GM21390 (cell line): ENCODE measurements around the gene NTPCR.

Experiments
- ATAC-seq: cut with Tn5 transposase; IDR thresholded peaks from one replicate; pipeline ENCODE4 v1.9.1; 2021; ENCODE audit not compliant: unreplicated experiment

NTPCR gene

DNA sequence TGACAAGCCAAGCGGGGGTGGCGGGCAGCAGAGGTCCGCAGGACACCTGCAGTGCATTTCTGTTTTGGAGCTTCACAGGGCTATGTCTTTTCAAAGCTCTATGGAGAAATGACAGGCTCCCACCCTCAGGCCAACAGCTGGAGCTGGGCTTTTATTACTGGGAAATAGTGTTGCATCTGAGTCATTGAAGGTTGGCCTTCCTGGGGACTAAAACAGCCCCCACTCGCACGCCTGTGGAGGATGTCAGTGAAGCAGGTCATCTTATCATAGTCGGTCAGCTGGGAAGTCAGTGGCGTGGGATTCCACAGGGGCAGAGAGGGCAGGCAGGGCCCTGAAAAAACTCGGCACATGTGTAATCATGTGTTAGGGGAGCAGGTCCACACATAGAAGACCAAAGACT is 55.3 kb downstream of the NTPCR start:
- ATAC-seq, result no peak

- no peak for ATAC-seq
Measured at GRCh38 chr1:233006108-233006507, 55.7 kb downstream of the NTPCR start.

GRCh38 chr1:233006541-233006973 is 56.1 kb downstream of the NTPCR start:
- ATAC-seq, result no peak

DNA sequence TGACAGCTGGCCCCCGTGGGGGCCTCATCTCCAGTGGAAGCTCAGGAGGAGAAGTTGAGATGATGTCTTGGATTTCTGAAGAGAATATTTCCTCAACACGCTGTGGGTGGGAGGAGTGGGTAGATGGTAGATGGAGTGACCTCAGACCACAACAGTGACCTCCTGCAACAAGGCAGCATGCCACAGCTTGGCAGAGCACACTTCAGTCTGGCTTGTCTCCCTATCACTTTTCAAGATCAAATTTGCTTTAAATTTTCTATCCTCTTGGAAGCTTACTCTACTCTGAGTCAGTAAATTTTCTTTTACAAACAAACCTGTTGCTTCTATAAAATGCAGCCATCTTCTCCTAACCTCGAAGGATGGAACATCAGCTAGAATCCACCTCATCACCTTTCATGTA is 59.7 kb downstream of the NTPCR start:
- ATAC-seq, result no peak

GRCh38 chr1:233012021-233012420 is 61.6 kb downstream of the NTPCR start:
- ATAC-seq, result no peak

DNA sequence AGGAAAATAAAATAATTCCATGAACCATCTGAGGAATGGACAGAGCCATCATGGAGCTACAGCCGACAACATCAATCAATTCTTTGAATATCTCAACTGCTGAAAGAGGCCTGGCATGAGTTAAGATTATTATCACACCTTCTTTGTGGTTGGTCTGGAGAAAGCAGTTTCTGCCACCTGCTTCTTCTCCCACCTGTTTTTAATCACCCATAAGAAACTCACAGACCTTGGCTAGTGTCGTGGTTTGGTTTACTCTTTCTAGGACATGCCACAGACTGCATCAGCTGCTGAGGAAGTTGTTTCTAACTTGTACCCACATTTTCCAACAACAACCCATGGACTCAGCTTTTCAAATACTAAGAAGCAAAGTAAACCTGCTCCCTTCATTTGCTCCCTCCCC is 65.6 kb downstream of the NTPCR start:
- peak; percentile 81 for ATAC-seq

DNA sequence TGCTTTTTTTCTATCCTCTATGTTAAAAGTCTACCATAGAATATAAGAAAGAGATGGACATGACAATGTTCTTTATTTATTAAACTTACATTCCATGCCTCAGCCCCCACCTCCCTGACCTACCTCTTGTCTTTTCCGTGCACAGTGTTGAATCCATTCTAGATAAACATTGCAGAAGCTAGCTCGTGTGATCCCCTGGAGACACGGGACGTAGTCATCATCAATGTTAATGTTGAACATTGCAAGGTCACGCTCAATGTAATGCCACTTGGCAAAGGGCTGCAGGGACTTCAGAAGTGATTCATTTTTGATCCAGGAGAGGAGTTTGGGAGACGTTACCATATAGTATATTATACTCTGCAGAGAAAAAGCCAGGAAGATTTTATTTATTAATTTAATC is 66.4 kb downstream of the NTPCR start:
- no peak for ATAC-seq

DNA sequence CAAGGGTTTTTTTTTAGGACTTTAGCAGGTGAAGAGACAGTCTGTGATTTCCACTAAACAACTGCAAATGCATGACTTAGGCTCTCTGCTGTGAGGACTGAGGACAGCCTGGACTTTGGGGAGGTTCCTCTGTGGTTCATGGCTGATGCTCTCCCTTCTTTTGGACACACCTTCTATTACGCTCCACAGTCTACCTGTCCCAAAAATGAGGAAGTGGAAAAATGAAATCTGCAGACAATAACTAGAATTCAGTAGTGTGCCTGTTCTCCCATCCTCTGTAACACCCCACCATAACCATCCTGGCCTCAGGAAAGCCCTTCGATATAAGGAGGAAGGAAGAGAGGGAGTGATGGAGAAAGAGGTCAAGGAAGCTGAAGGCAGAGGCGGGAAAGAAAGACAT is 68.7 kb downstream of the NTPCR start:
- no peak for ATAC-seq

GRCh38 chr1:233019778-233020325 is 69.4 kb downstream of the NTPCR start:
- no peak for ATAC-seq

GRCh38 chr1:233020426-233020825 is 70.0 kb downstream of the NTPCR start:
- no peak for ATAC-seq

DNA sequence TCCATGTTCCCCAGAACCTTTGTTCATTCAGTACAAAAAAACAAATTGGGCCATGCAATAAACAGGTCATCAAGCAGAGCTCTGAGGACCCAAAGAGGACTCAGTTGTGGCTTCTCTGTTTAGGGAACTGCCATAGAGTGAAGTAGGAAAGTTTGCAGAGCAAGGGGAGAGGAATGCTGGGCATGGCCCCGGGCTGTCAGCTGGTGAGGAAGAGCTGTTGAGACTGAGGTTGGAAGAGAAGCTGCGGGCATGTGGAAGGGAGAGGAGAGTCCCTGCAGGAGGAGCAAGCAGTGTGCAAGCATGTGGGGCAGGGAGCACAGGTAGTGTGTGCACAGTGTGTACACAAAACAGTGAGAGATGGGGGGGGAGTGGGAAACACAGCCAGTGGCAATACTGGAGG is 71.8 kb downstream of the NTPCR start:
- ATAC-seq, result no peak

- ATAC-seq, result no peak
Measured at GRCh38 chr1:233024199-233024598, 73.8 kb downstream of the NTPCR start.

- no peak for ATAC-seq
Measured at GRCh38 chr1:233025157-233025556, 74.7 kb downstream of the NTPCR start.

GRCh38 chr1:233025567-233025966 is 75.2 kb downstream of the NTPCR start:
- ATAC-seq, result no peak

GRCh38 chr1:233027046-233027445 is 76.6 kb downstream of the NTPCR start:
- ATAC-seq, result no peak

DNA sequence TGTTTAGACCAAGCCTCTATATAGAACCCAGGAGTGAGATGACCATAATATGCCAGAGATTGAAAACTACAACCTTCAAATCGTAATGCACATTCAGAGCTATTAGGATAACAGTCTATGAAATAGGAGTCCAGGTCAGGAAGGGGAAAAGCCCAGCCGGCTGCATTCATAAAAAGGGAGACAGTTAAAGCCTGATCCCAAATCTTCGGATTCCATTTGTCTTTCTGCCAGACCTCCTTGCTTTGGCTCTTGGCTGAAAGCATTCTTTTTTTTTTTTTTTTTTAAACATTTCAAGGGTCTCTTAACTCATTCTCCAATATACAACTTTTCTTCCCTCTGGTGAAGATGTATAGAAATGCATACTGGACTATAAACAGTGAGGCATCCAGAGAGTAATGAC is 81.1 kb downstream of the NTPCR start:
- no peak for ATAC-seq

DNA sequence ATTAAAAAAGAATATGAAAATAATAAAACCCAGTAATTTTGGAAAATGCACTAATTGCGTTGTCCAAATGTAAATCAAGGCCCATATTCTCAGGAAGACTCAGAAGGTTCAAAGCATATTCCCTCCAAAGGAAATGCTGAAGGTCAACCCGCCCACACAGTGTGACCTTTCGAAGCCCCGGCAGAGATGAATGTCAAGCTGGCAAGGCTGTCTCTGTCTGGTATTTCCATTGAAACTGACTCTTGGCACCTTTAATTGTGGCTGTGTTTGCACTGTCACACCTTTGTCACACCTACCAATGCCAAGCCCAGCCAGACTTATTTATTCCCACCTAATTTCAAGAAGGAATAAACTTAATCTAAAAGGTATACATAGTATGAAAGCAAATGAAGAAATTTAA is 82.5 kb downstream of the NTPCR start:
- no peak for ATAC-seq

GRCh38 chr1:233033361-233033760 is 83.0 kb downstream of the NTPCR start:
- no peak for ATAC-seq
